Endothelial cell of umbilical vein (primary cell): ENCODE measurements around the gene ZNF487. TPM values are rescaled to one million over a fixed set of nuclear protein-coding genes. Genes with fewer than 3 reads are reported as not detected.

Experiments
- BruUV-seq: library from RNA; stranded (reverse); fragments of 400-500 nt; replicated peaks from 2 replicates; lab custom pipeline; 2021; lab: Mats Ljungman, UMichigan
- CTCF ChIA-PET: fragments of 300-600, 350-600 bp; sonication (Branson Sonifier 250); formaldehyde crosslinking; loops from one replicate; lab custom pipeline; 2021; ENCODE audit warnings: antibody characterized with exemption, inconsistent platforms; lab: Charles Lee
- POLR2A ChIA-PET: fragments of 300-600, 350-600 bp; sonication (Branson Sonifier 250); formaldehyde crosslinking; loops from one replicate; lab custom pipeline; 2021; ENCODE audit warnings: antibody characterized with exemption, inconsistent platforms; lab: Charles Lee
- DNase-seq: peaks from one replicate; pipeline ENCODE4 v3.0.0-alpha.2; 2011; ENCODE audit warnings: low read depth, low spot score
- FAIRE-seq: peaks from 2 replicates; lab custom pipeline; 2011; peaks lifted over from hg19 to GRCh38; lab: Jason Lieb, UNC
- H2AFZ ChIP-seq: 2 replicates; pipeline ENCODE4 v1.6.0; 2012; ENCODE audit warnings: low read depth, low read length, control low read depth, inconsistent platforms
- H3K27ac ChIP-seq: 2 replicates; pipeline ENCODE4 v1.5.1; 2011; ENCODE audit warnings: low read depth, mild to moderate bottlenecking, control low read depth, low read length, moderate library complexity; ENCODE audit not compliant: insufficient read depth
- H3K27me3 ChIP-seq, 2 experiments: 2 replicates each; pipeline versions ENCODE4 v1.6.0 to v1.6.1; 2011; ENCODE audit warnings: low read length in 2 of 2, mixed read lengths in 1 of 2; ENCODE audit not compliant: control insufficient read depth in 2 of 2, insufficient read depth in 2 of 2
- H3K36me3 ChIP-seq, 2 experiments: 2 replicates in 1 of 2; 3 replicates in 1 of 2; pipeline ENCODE4 v1.5.1; 2011; ENCODE audit warnings: low read length in 2 of 2, mild to moderate bottlenecking in 1 of 2, moderate library complexity in 1 of 2; ENCODE audit not compliant: control insufficient read depth in 2 of 2, insufficient read depth in 2 of 2; ENCODE audit errors: extremely low read depth in 1 of 2
- H3K4me1 ChIP-seq: 3 replicates; pipeline ENCODE4 v1.5.1; 2011; ENCODE audit warnings: mild to moderate bottlenecking, low read length; ENCODE audit not compliant: control insufficient read depth, insufficient read depth; ENCODE audit errors: extremely low read depth
- H3K4me2 ChIP-seq: 2 replicates; pipeline ENCODE4 v1.6.1; 2011; ENCODE audit warnings: low read length, control low read depth, mixed read lengths; ENCODE audit not compliant: insufficient read depth
- H3K4me3 ChIP-seq, 3 experiments: fragments of 200-600 bp in 1 of 3; sonication (generic), shearing (Covaris generic) in 1 of 3; replicated peaks in 1 of 3; 2 replicates each; pipeline ENCODE4 v1.5.1; 2011 to 2016; ENCODE audit warnings: control low read depth in 3 of 3, low read length in 3 of 3, mild to moderate bottlenecking in 2 of 3, inconsistent platforms in 1 of 3, low read depth in 1 of 3, moderate library complexity in 1 of 3; ENCODE audit not compliant: insufficient read depth in 1 of 3
- H3K79me2 ChIP-seq: 2 replicates; pipeline ENCODE4 v1.6.0; 2012; ENCODE audit warnings: low read length, inconsistent platforms; ENCODE audit not compliant: control insufficient read depth, insufficient read depth
- H3K9ac ChIP-seq: replicated peaks from 2 replicates; pipeline ENCODE3; 2011; ENCODE audit warnings: low read length, control low read depth; ENCODE audit not compliant: insufficient read depth; ENCODE audit errors: extremely low read depth
- H3K9me1 ChIP-seq: replicated peaks from 3 replicates; pipeline ENCODE4 v1.6.0; 2011; ENCODE audit warnings: mild to moderate bottlenecking, low read length; ENCODE audit not compliant: control insufficient read depth, insufficient read depth; ENCODE audit errors: extremely low read depth
- H3K9me3 ChIP-seq: replicated peaks from 2 replicates; pipeline ENCODE4 v1.5.1; 2012; ENCODE audit warnings: low read length, inconsistent platforms; ENCODE audit not compliant: control insufficient read depth, insufficient read depth
- H4K20me1 ChIP-seq: replicated peaks from 2 replicates; pipeline ENCODE3; 2011; ENCODE audit warnings: mild to moderate bottlenecking, low read length; ENCODE audit not compliant: control insufficient read depth, insufficient read depth; ENCODE audit errors: extremely low read depth
- EZH2 ChIP-seq: IDR thresholded peaks from 2 replicates; pipeline ENCODE4 v1.6.1; 2012; ENCODE audit warnings: borderline replicate concordance, low read depth, mild to moderate bottlenecking, moderate library complexity, low read length, inconsistent platforms; ENCODE audit not compliant: severe bottlenecking
- FOS ChIP-seq: IDR thresholded peaks from 2 replicates; pipeline ENCODE4 v1.6.1; 2011; ENCODE audit warnings: mild to moderate bottlenecking, low read length, moderate library complexity, borderline replicate concordance; ENCODE audit not compliant: insufficient read depth
- GATA2 ChIP-seq: IDR thresholded peaks from 2 replicates; pipeline ENCODE4 v1.7.0; 2011; ENCODE audit warnings: low read depth, mild to moderate bottlenecking, moderate library complexity, mixed read lengths, low read length; ENCODE audit not compliant: insufficient read length, insufficient read depth
- MAX ChIP-seq: IDR thresholded peaks from 2 replicates; pipeline ENCODE4 v1.6.1; 2011; ENCODE audit not compliant: insufficient read depth, insufficient read length
- POLR2A ChIP-seq: IDR thresholded peaks from 2 replicates; pipeline ENCODE4 v1.6.1; 2012; ENCODE audit warnings: low read depth, mild to moderate bottlenecking, control low read depth, low read length
- POLR2AphosphoS5 ChIP-seq: IDR thresholded peaks from 2 replicates; pipeline ENCODE4 v1.6.1; 2012; ENCODE audit warnings: low read depth, mild to moderate bottlenecking, control low read depth, low read length, moderate library complexity; ENCODE audit not compliant: insufficient read depth
- dilution Hi-C: fragments of 300-500 bp; cut with MboI; formaldehyde crosslinking; loops from one replicate; pipeline ENCODE4 v1.15.0; 2019; ENCODE audit warnings: low sequenced_read_pairs; ENCODE audit not compliant: extremely low pct_ligation_motif_present
- intact Hi-C: fragments of 100-400 bp; cut with micrococcal nuclease; formaldehyde crosslinking; loops from one replicate; pipeline ENCODE4 v1.10.0; 2022
- polyA plus RNA-seq, 4 experiments: library from polyadenylated mRNA; depleted of rRNA in 3 of 4; stranded (reverse) in 3 of 4; unstranded in 1 of 4; fragments of >200 nt; gene quantifications; 2 replicates each; pipeline versions ENCODE4 v1.2.1 to v1.2.3, GENCODE V29; 2011 to 2012; ENCODE audit warnings: missing spikeins in 1 of 4
- total RNA-seq: library from RNA; stranded (reverse); gene quantifications from 2 replicates; pipeline ENCODE4 v1.2.3, GENCODE V29; 2021

Gene ZNF487
- total and polyA plus RNA-seq, 2 donors (not counting 3 experiments of a cell fraction or from before 2014, with no cell fraction given), result 2.1 to 2.6 TPM

- H3K9me3 ChIP-seq, result no peaks in the 10 kb centered on the region
- H3K4me3 ChIP-seq, result peak overlapping the region in 1 of 3 experiments; percentile 49
- H3K27ac ChIP-seq, result no peak overlapping the region
- H3K9ac ChIP-seq, result peak overlapping the region; percentile 85
- dilution Hi-C loops, result no loop called here
- peak overlapping the region; percentile 51 for H3K4me2 ChIP-seq
- intact Hi-C loops, result no loop called here
- H3K36me3 ChIP-seq, result peaks cover 11 to 26% of the 10 kb centered on the region in 2 experiments
- no TSS peak for BruUV-seq
- peaks cover 87% of the 10 kb centered on the region for H3K79me2 ChIP-seq
- DNase-seq, result no peak
- H4K20me1 ChIP-seq, result peaks cover 9% of the 10 kb centered on the region
- no peaks in the 10 kb centered on the region for H3K9me1 ChIP-seq
- CTCF ChIA-PET, result no interaction called here
- TF ChIP-seq FOS (no peak), GATA2 (no peak), POLR2AphosphoS5 (no peak), MAX (no peak)
- no peak for FAIRE-seq
- H3K4me1 ChIP-seq, result peaks cover 32% of the 10 kb centered on the region
- no peaks in the 10 kb centered on the region for H3K27me3 ChIP-seq
- H2AFZ ChIP-seq, result no peak overlapping the region
- POLR2A ChIA-PET, result no interaction called here
These were observed 42.0 kb upstream of the ZNF487 start for GRCh38 chr10:43394868-43395267.

DNA sequence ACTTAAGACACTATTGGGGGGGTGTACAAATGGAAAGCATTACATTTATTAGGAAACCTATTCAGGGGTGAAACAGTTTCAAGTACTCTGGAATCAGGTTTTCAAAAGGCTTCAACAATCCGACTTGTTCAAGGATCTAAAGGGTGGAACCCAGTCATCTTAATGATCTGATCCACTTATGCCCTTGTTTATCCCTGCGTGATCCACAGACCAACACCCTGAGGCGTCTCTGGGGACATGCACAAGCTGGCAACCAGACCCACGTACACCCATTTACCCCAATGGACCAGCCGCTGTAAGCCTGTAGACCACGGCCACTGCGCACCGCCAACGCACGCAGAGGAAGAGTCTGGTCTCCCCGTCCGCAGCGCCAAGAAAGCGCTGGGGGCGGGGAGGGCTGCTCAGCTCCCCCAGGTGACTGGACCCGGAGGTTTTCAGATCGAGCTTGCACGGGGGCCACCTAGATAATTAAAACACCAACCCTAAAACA is 41.3 kb upstream of the ZNF487 start:
- Histone ChIP-seq H3K4me3 (peak overlapping the region; percentile 9 to 79 (median 49)), H3K36me3 (peaks cover 11 to 22% of the 10 kb centered on the region in 2 experiments), H3K9ac (peak overlapping the region; percentile 85), H3K4me2 (peak overlapping the region; percentile 51), H3K4me1 (peaks cover 37% of the 10 kb centered on the region), H3K27me3 (no peaks in the 10 kb centered on the region), H3K9me3 (no peaks in the 10 kb centered on the region), H3K79me2 (peaks cover 87% of the 10 kb centered on the region), H2AFZ (no peak overlapping the region), H3K9me1 (no peaks in the 10 kb centered on the region), H3K27ac (peak overlapping the region; percentile 79), H4K20me1 (peaks cover 13% of the 10 kb centered on the region)
- dilution Hi-C loops, result no loop called here
- ChIA-PET POLR2A (interaction anchor here (1.2 kb wide), 1 partner anchor 12 kb away, joined by 4 read pairs; no protein-coding TSS in a partner anchor), CTCF (interaction anchor here (0.7 to 2.7 kb wide), 3 partner anchors 12 to 191 kb away, joined by 3 to 17 read pairs (median 4); no protein-coding TSS in a partner anchor)
- peak; percentile 48 for FAIRE-seq
- no TSS peak for BruUV-seq
- TF ChIP-seq POLR2A (peak; percentile 23), EZH2 (no peak)
- intact Hi-C loops, result no loop called here
- peak; percentile 33 for DNase-seq
